Stimulated activated CD4-positive, alpha-beta T cell treated with anti-CD3 and anti-CD28 coated beads, Interleukin-12 subunit alpha, Interleukin-12 subunit beta, amount 100 ng/mL, for 48 hours (primary cell): ENCODE measurements around the gene C16orf95.
"Not testable (repeated sequence)": the region's sequence is repeated elsewhere in the genome, so short reads cannot be mapped to it uniquely, and the experiment has no call there.

ENCODE experiments used
- DNase-seq, 3 donors: peaks; one replicate each; pipeline ENCODE4 v3.0.0-alpha.2; 2020; ENCODE audit warnings: low read depth in 2 of 3, low spot score in 1 of 3

Gene C16orf95

DNA sequence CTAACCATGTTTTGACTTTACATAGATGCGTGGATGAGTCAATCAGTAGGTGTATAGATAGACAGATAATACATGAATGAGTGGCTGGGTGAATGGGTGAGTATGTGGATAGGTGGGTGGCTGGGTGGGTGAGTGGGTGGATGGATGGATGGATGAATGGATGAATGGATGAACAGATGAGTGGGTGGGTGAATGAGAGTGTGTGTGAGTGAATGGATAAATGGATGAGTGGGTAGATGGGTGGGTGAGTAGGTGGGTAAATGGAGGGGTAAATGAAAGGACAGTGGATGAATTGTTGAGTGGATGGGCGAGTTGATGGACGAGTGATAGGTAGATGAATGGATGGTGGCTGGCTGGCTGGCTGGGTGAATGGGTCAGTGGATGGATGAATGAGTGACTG, 23.2 kb downstream of the C16orf95 start:
- DNase-seq, result no peak

- DNase-seq, result no peak
These were observed 25.2 kb downstream of the C16orf95 start for GRCh38 chr16:87291944-87292343.

GRCh38 chr16:87288753-87289362, 28.3 kb downstream of the C16orf95 start:
- no peak for DNase-seq

GRCh38 chr16:87286839-87287626, 30.2 kb downstream of the C16orf95 start:
- DNase-seq, result no peak

DNA sequence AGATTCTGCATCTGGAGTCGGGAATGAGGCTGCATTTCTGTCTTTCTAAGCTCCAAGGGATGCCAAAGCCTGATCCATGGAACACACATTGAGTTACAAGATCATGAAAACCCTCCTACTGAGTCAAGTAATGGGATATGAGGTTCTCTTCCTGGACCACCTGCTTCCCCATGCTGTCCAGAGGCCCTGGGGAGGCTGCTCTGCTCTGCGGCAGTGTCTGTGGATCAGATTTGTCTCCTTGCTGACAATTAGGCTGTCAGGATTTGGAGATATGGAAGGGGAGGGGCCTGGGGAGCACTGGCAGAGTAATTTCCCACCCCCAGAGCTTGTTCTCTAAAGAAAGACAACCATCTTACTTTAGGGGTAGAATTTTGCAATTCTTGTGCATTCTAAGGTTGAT, 33.0 kb downstream of the C16orf95 start:
- no peak for DNase-seq

DNA sequence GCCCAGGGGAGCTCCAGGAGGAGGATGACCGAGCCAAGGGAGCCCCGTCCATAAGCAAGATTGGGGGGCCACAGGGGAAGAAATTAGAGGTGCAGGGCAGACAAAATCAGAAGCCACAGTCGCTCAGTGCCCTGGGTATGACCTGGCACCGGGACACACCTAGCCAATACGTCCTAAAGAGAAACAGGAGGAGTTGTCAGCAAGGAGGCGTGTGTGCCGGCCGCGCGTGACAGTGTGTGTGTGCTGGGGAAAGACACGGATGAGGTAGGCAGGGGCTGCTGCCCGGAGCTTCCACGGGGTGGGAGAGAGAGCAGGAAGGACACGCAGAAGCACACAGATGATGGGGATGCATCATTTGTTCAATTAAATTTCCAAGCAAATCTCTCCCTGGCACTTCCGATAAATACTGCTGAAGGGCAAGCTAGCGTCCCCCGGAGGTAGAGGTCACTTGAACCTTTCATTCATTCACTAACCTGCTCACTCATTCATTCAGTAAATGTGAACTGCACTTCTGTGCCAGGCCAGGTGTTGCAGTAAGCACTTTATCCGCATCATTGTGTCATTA, 38.0 kb downstream of the C16orf95 start:
- no peak for DNase-seq

DNA sequence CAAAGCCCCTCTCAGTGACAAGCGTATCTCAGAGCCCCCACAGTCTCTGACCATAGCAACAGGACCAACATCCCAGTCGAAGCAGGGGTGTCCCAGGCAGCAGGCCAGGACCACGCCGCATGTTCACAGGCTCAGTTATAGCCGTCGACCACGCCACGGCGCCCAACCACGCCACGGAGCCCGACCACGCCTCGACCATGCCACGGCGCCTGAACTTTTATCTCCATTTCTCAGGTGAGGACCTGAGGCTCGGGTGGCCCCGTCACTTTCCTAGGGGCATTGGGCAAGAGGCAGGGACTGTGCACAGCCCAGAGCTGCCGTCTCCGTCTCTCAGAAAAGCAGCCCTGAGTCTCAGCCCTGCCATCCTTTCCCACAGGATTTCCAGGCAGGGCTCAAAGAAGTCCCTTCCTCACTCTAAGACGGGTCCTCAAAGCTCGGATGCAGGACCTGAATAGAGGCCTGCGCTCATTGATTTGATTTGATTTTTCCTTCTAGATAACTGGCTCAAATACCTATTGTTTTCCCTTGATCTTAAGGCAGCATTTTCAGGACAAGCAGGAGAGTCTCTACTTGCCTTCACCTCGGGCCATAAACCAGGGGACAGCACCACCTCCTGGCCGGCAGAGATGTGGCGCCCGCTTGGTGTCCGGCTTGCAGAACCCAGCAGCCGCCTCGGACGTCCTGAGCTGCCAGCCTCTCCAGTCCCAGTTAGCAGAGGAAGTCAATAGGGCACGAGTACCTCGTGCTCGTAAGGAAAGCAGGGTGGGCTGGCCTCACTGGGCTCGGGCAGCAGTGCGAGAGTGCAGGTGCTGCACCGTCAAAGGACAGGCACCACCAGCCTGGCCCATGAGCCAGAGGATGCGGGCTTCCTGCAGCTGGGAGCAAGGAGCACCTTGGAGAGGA, 38.8 kb downstream of the C16orf95 start:
- DNase-seq, result peak; percentile 31 to 40 (median 39)

GRCh38 chr16:87276924-87277323, 40.3 kb downstream of the C16orf95 start:
- no peak for DNase-seq

DNA sequence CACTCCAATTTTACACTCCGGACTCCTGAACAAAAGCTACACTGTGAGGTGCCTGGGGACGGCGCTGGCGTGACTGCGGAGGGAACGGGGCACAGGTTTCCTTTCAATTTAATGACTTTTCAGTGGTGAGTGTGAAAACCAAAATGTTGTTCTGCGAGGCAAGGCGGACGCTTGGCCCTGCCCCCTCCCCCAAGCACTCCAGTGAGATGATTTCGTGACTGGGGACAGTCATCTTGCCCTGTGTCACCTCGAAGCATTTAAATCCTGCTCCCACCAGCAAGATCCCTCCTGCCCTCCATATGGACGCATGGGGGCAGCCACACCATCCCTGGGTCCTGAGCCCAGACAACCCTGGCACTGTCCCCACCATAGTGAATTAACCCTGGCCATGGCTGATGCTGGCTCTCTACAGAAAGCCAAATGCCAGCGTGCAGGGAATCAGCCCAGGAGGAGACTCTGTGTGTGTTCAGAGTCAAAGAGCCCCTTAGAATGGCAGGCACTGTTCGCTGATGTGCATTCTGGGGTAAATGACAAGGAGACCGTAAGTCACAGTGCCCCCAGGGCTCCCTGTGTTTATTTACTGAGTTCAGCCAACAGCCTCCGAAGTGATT, 41.0 kb downstream of the C16orf95 start:
- DNase-seq, result no peak

GRCh38 chr16:87274794-87275193, 42.4 kb downstream of the C16orf95 start:
- DNase-seq, result no peak

DNA sequence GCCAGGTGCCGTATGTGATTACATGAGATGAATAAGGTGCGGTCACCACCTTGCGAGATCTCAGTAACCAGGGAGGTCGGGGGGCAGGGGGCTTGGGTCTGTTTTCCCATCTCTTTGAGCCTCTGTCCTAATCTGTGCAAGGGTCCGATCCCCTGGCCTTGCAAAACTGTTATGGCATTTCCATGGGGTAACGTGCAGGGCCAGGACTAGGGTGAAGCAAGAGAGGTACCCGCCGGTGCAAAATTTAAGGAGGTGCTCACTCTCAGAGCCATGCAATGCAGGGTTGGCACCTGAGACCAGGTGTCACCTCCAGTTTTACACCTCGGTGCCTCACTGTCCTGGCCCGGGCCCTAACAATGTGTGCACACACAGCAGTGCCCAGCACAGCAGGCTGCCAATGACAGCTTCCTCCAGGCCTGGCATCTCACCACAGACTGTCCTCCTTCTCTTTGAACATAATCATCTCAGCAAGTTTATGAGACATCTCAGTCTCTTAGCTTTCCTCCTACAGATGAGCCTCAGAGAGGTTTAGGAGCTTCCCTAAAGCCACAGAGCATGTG, 43.6 kb downstream of the C16orf95 start:
- no peak for DNase-seq

- no peak for DNase-seq
These were observed 45.9 kb downstream of the C16orf95 start for GRCh38 chr16:87271256-87271655.

- DNase-seq, result no peak
These were observed 49.6 kb downstream of the C16orf95 start for GRCh38 chr16:87267566-87267965.

- DNase-seq, result no peak
These were observed 50.3 kb downstream of the C16orf95 start for GRCh38 chr16:87266846-87267245.

DNA sequence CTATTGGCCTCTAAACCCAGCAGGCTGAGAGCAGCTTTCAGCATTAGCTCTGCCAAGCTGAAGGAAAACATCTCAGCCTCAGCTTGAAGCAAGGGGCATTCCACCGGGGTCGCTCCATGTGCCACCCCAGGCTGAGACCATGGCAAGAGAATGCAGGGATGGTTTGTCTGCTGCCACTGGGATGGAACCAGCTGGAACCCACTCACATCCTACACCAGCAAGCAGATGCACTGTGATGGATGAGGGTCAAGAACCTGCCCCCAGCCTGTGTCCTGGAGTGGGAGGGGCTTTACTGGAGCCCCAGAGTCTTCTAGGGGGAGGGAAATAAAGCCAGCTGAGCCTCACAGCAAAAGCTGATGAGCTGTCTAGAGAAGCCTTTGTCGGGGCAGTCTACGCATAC, 51.9 kb downstream of the C16orf95 start:
- DNase-seq, result no peak

GRCh38 chr16:87264634-87265033, 52.6 kb downstream of the C16orf95 start:
- no peak for DNase-seq

- no peak for DNase-seq
These were observed 53.7 kb downstream of the C16orf95 start for GRCh38 chr16:87263418-87264052.

- DNase-seq, result no peak
These were observed 57.8 kb downstream of the C16orf95 start for GRCh38 chr16:87259431-87259830.

DNA sequence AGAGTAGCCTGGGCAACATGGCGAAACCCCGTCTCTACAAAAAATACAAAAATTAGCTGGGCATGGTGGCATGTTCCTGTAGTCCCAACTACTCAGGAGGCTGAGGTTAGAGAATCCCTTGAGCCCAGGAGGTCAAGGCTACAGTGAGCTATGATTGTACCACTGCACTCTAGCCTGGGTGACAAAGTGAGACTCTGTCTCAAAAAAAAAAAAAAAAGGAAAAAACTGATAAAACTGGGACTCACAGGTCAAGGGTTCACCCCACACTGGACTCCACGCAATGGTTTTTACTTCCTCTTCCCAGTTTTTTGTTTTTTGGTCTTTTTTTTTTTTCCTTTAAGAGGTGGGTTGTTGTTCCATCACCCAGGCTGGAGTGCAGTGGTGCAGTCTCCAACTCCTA, 58.5 kb downstream of the C16orf95 start:
- DNase-seq, result not testable (repeated sequence)

GRCh38 chr16:87255866-87256265, 61.3 kb downstream of the C16orf95 start:
- DNase-seq, result no peak
